Caco-2 (cell line): ENCODE measurements around the gene DPF3. TPM values are rescaled to one million over a fixed set of nuclear protein-coding genes. Genes with fewer than 3 reads are reported as not detected.
"Not testable (repeated sequence)": the region's sequence is repeated elsewhere in the genome, so short reads cannot be mapped to it uniquely, and the experiment has no call there.

Experiments
- BruUV-seq: library from RNA; stranded (reverse); fragments of 400-500 nt; replicated peaks from 2 replicates; lab custom pipeline; 2021; lab: Mats Ljungman, UMichigan
- CTCF ChIA-PET: fragments of 300-600 bp; sonication (Branson Sonifier 250); formaldehyde crosslinking; loops from one replicate; lab custom pipeline; 2022; ENCODE audit warnings: antibody characterized with exemption; lab: Charles Lee
- POLR2A ChIA-PET: fragments of 300-600 bp; sonication (Branson Sonifier 250); formaldehyde crosslinking; loops from one replicate; lab custom pipeline; 2022; ENCODE audit warnings: antibody characterized with exemption; lab: Charles Lee
- DNase-seq, 2 experiments: peaks; one replicate each; pipeline versions ENCODE4 v3.0.0 to v3.0.0-alpha.2; 2020 to 2022
- H3K27me3 ChIP-seq: replicated peaks from 2 replicates; pipeline ENCODE4 v1.6.0; 2011; ENCODE audit warnings: low read length; ENCODE audit not compliant: control insufficient read depth, insufficient read depth
- H3K36me3 ChIP-seq: 2 replicates; pipeline ENCODE4 v1.5.1; 2011; ENCODE audit warnings: low read length; ENCODE audit not compliant: control insufficient read depth, insufficient read depth
- H3K4me1 ChIP-seq: fragments of 250-450 bp; sonication (Bioruptor Pico); 2 replicates; pipeline ENCODE4 v1.5.1; 2020; ENCODE audit warnings: mild to moderate bottlenecking
- H3K4me3 ChIP-seq: 2 replicates; pipeline ENCODE4 v1.5.1; 2011; ENCODE audit warnings: low read depth, mild to moderate bottlenecking, control low read depth, low read length
- H3K9me3 ChIP-seq: fragments of 250-450 bp; sonication (Bioruptor Pico); 2 replicates; pipeline ENCODE4 v1.5.1; 2020; ENCODE audit warnings: mild to moderate bottlenecking, moderate library complexity
- H3K27ac Mint-ChIP-seq: one replicate; pipeline ENCODE4 v1.8.0; 2022; ENCODE audit warnings: mixed read lengths; ENCODE audit not compliant: unreplicated experiment
- H3K27me3 Mint-ChIP-seq: one replicate; pipeline ENCODE4 v1.8.0; 2022; ENCODE audit warnings: mixed read lengths; ENCODE audit not compliant: insufficient read depth, unreplicated experiment
- H3K36me3 Mint-ChIP-seq: one replicate; pipeline ENCODE4 v1.8.0; 2022; ENCODE audit warnings: mild to moderate bottlenecking, mixed read lengths; ENCODE audit not compliant: insufficient read depth, unreplicated experiment
- H3K4me1 Mint-ChIP-seq: one replicate; pipeline ENCODE4 v1.8.0; 2022; ENCODE audit warnings: low read depth, mixed read lengths; ENCODE audit not compliant: unreplicated experiment
- H3K4me3 Mint-ChIP-seq: one replicate; pipeline ENCODE4 v1.8.0; 2022; ENCODE audit warnings: mild to moderate bottlenecking, moderate library complexity, mixed read lengths; ENCODE audit not compliant: unreplicated experiment
- H3K9me3 Mint-ChIP-seq: one replicate; pipeline ENCODE4 v1.8.0; 2022; ENCODE audit warnings: mixed read lengths; ENCODE audit not compliant: unreplicated experiment
- CTCF ChIP-seq, 2 experiments: fragments of 200-600 bp in 1 of 2; IDR thresholded peaks; 1 replicate in 1 of 2; 2 replicates in 1 of 2; pipeline versions ENCODE4 v1.5.1 to v1.8.0; 2011 to 2022; ENCODE audit warnings: antibody characterized with exemption in 1 of 2, control low read depth in 1 of 2, inconsistent platforms in 1 of 2, low read depth in 1 of 2, low read length in 1 of 2, mild to moderate bottlenecking in 1 of 2, moderate library complexity in 1 of 2; ENCODE audit not compliant: insufficient read depth in 1 of 2, severe bottlenecking in 1 of 2, unreplicated experiment in 1 of 2
- intact Hi-C: fragments of 100-400 bp; cut with micrococcal nuclease; formaldehyde crosslinking; loops from one replicate; pipeline ENCODE4 v1.10.0; 2022; ENCODE audit not compliant: unreplicated experiment
- total RNA-seq: library from RNA; stranded (reverse); gene quantifications from 2 replicates; pipeline ENCODE4 v1.2.3, GENCODE V29; 2022

The DPF3 gene
- total RNA-seq, 1 experiment from 2014 or later: not detected

- no peaks in the 10 kb centered on the region; the same call in 1 of the 2 replicates for H3K9me3 ChIP-seq
- no peak overlapping the region for H3K27ac Mint-ChIP-seq
- no peaks in the 10 kb centered on the region for H3K36me3 Mint-ChIP-seq
- BruUV-seq: no TSS peak
- ChIA-PET CTCF (no interaction called here), POLR2A (no interaction called here)
- peak in 1 of 2 experiments; percentile 8 for DNase-seq
- no peaks in the 10 kb centered on the region for H3K9me3 Mint-ChIP-seq
- no peaks in the 10 kb centered on the region for H3K4me1 ChIP-seq
- no peak overlapping the region for H3K4me3 Mint-ChIP-seq
- TF ChIP-seq CTCF (IDR thresholded peaks at IDR 0.05; ENCODE audit: insufficient read depth in 1 of 2, low read depth in 1 of 2, low read length in 1 of 2, severe bottlenecking in 1 of 2, unreplicated experiment in 1 of 2): no peak
- peaks cover 3% of the 10 kb centered on the region; the same call in 1 of the 2 replicates for H3K27me3 ChIP-seq
- no peaks in the 10 kb centered on the region for H3K36me3 ChIP-seq
- H3K4me1 Mint-ChIP-seq: no peaks in the 10 kb centered on the region
- no peak overlapping the region for H3K4me3 ChIP-seq
- intact Hi-C loops: no loop called here
- peaks cover 21% of the 10 kb centered on the region for H3K27me3 Mint-ChIP-seq
Measured at GRCh38 chr14:72876710-72877063, 17.2 kb downstream of the DPF3 start.

- Mint-ChIP-seq H3K4me3 (no peak overlapping the region), H3K4me1 (no peaks in the 10 kb centered on the region), H3K27me3 (peaks cover 18% of the 10 kb centered on the region), H3K27ac (no peak overlapping the region), H3K36me3 (no peaks in the 10 kb centered on the region), H3K9me3 (no peaks in the 10 kb centered on the region)
- Histone ChIP-seq H3K36me3 (no peaks in the 10 kb centered on the region), H3K9me3 (no peaks in the 10 kb centered on the region; the same call in 1 of the 2 replicates), H3K4me3 (no peak overlapping the region), H3K4me1 (no peaks in the 10 kb centered on the region), H3K27me3 (peaks cover 3% of the 10 kb centered on the region; the same call in 1 of the 2 replicates)
- BruUV-seq: no TSS peak
- DNase-seq: no peak
- intact Hi-C loops: no loop called here
- TF ChIP-seq CTCF (IDR thresholded peaks at IDR 0.05; ENCODE audit: insufficient read depth in 1 of 2, low read depth in 1 of 2, low read length in 1 of 2, severe bottlenecking in 1 of 2, unreplicated experiment in 1 of 2): no peak
- CTCF ChIA-PET: no interaction called here
- POLR2A ChIA-PET: no interaction called here
Measured at GRCh38 chr14:72876005-72876709, 17.7 kb downstream of the DPF3 start.

- H3K27me3 Mint-ChIP-seq: peaks cover 11% of the 10 kb centered on the region
- H3K36me3 ChIP-seq: not testable (repeated sequence)
Measured at GRCh38 chr14:72870878-72871277, 23.0 kb downstream of the DPF3 start.

More at GRCh38 chr14:72870878-72871277, 23.0 kb downstream of the DPF3 start:
- POLR2A ChIA-PET, H3K4me1 ChIP-seq, H3K36me3 Mint-ChIP-seq, H3K9me3 Mint-ChIP-seq, intact Hi-C loops, DNase-seq, H3K9me3 ChIP-seq, CTCF ChIA-PET, H3K27ac Mint-ChIP-seq, H3K4me3 Mint-ChIP-seq, H3K27me3 ChIP-seq, H3K4me1 Mint-ChIP-seq, H3K4me3 ChIP-seq, BruUV-seq: not testable (repeated sequence)
